KMS-11 (cell line): Measurements from ENCODE around the gene SPIRE2.
A peak's percentile ranks its signal among the peaks of the same experiment; 100 is the strongest.

Experiments used
- H2AFZ ChIP-seq: fragments of 200-600 bp; sonication (generic); 2 replicates; pipeline ENCODE4 v1.6.1; 2016; ENCODE audit warnings: antibody characterized with exemption, mixed run types, low read depth
- H3K27ac ChIP-seq: fragments of 200-600 bp; sonication (generic); 2 replicates; pipeline ENCODE4 v1.6.1; 2016; ENCODE audit warnings: mild to moderate bottlenecking, mixed run types
- H3K27me3 ChIP-seq: fragments of 200-600 bp; sonication (generic); 2 replicates; pipeline ENCODE4 v1.6.1; 2017; ENCODE audit warnings: mild to moderate bottlenecking, low read depth, mixed run types, moderate library complexity; ENCODE audit not compliant: insufficient read depth
- H3K36me3 ChIP-seq: fragments of 200-600 bp; sonication (generic); 2 replicates; pipeline ENCODE4 v1.6.1; 2017; ENCODE audit warnings: mild to moderate bottlenecking, mixed run types; ENCODE audit not compliant: insufficient read depth
- H3K4me1 ChIP-seq: fragments of 200-600 bp; sonication (generic); 2 replicates; pipeline ENCODE4 v1.6.1; 2016; ENCODE audit warnings: mild to moderate bottlenecking, low read depth, mixed run types; ENCODE audit not compliant: poor library complexity, severe bottlenecking
- H3K4me2 ChIP-seq: fragments of 200-600 bp; sonication (generic); 2 replicates; pipeline ENCODE4 v1.7.0; 2016; ENCODE audit warnings: mild to moderate bottlenecking, mixed run types
- H3K4me3 ChIP-seq: fragments of 200-600 bp; sonication (generic); IDR thresholded peaks from 2 replicates; pipeline ENCODE4 v1.6.1; 2017; ENCODE audit warnings: low read depth, low read length, mixed read lengths; ENCODE audit not compliant: insufficient read depth
- H3K79me2 ChIP-seq: fragments of 200-600 bp; sonication (generic); 2 replicates; pipeline ENCODE4 v1.6.1; 2016; ENCODE audit warnings: low read depth, mixed run types; ENCODE audit not compliant: insufficient read depth
- H3K9ac ChIP-seq: fragments of 200-600 bp; sonication (generic); 2 replicates; pipeline ENCODE4 v1.6.1; 2016; ENCODE audit warnings: mild to moderate bottlenecking, mixed run types
- H4K20me1 ChIP-seq: fragments of 200-600 bp; sonication (generic); 2 replicates; pipeline ENCODE4 v1.6.1; 2016; ENCODE audit warnings: mild to moderate bottlenecking, mixed run types; ENCODE audit not compliant: insufficient read depth
- CTCF ChIP-seq: fragments of 200-600 bp; sonication (generic); conservative IDR thresholded peaks from 2 replicates; pipeline ENCODE4 v1.6.1; 2017; ENCODE audit warnings: low read depth, mild to moderate bottlenecking, antibody characterized with exemption, low read length, moderate library complexity, mixed read lengths

Gene SPIRE2

DNA sequence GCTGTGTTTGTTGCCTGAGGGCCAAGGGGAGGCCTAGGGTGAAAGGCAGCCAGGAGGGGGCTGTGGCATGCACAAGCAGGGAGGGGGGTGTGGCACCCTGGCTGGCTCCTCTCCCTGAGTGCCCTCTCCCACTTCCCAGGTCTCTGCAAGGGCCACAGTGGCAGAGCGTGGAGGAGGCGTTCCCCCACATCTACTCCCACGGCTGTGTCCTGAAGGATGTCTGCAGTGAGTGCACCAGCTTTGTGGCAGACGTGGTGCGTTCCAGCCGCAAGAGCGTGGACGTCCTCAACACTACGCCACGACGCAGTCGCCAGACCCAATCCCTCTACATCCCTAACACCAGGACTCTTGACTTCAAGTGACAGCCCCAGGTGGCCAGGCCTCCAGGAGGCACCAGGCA, 41.6 kb downstream of the SPIRE2 start:
- no peak for TF ChIP-seq CTCF
- no peak overlapping the region for H3K9ac ChIP-seq

DNA sequence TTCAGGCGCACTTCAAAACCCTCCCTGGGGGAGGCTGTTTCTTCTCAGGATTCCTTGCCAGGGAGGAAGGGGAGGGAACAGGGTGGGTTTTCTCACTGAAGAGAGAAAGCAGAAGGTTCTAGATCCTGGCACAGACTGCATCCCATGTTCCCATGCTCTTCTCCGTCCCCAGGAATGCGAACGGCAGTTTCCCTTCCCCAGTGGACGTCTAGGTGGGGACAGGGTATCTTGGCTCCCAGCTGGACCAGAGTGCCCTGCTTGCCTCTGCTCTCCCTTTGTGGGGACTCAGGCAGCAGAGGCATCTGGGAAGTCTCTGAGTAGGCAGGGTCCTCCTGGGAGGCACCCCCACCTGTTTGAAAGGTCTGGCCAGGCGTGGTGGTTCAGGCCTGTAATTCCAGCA, 42.2 kb downstream of the SPIRE2 start:
- no peak for TF ChIP-seq CTCF
- Histone ChIP-seq H4K20me1 (peaks cover 7% of the 10 kb centered on the region; the same call in 1 of the 2 replicates), H3K27ac (no peak overlapping the region), H3K4me1 (peaks cover 27% of the 10 kb centered on the region), H3K4me2 (no peak overlapping the region), H3K79me2 (peaks cover 20% of the 10 kb centered on the region), H3K9ac (no peak overlapping the region), H3K27me3 (no peaks in the 10 kb centered on the region), H3K4me3 (no peak overlapping the region), H2AFZ (no peak overlapping the region), H3K36me3 (peaks cover 10% of the 10 kb centered on the region; the same call in 1 of the 2 replicates)

More for the DNA sequence above, 41.6 kb downstream of the SPIRE2 start:
- peaks cover 14% of the 10 kb centered on the region for H3K79me2 ChIP-seq
- H3K4me2 ChIP-seq: no peak overlapping the region
- no peaks in the 10 kb centered on the region for H3K27me3 ChIP-seq
- H3K36me3 ChIP-seq: peaks cover 6% of the 10 kb centered on the region; the same call in 1 of the 2 replicates
- H3K4me1 ChIP-seq: peaks cover 29% of the 10 kb centered on the region
- no peak overlapping the region for H3K4me3 ChIP-seq
- H2AFZ ChIP-seq: no peak overlapping the region
- no peak overlapping the region for H3K27ac ChIP-seq
- H4K20me1 ChIP-seq: peaks cover 7% of the 10 kb centered on the region; the same call in 1 of the 2 replicates

DNA sequence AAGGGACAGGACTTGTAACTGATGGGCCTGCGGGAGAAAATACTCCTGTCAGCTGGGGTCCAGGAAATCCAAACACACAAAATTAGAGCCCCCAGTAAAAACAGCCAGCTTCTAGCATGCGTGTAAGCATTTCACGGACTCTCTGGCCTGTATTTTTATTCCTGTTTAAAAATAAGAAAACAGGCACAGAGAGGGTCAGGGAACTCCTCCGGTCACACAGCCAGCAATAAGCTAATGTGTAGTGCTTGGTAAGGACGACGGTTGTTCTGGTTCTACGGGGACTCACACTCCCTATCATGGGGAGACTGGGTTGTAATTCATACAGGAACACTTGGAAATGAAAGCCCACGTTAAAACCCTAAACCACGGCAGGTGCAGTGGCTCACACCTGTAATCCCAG, 43.6 kb downstream of the SPIRE2 start:
- H3K4me3 ChIP-seq: no peak overlapping the region
- H3K27ac ChIP-seq: no peak overlapping the region
- no peak for TF ChIP-seq CTCF
- peaks cover 16% of the 10 kb centered on the region; the same call in 1 of the 2 replicates for H3K36me3 ChIP-seq
- no peaks in the 10 kb centered on the region for H3K27me3 ChIP-seq
- peaks cover 7% of the 10 kb centered on the region; the same call in 1 of the 2 replicates for H4K20me1 ChIP-seq
- no peak overlapping the region for H3K9ac ChIP-seq
- H3K4me2 ChIP-seq: peak overlapping the region; percentile 97
- H2AFZ ChIP-seq: no peak overlapping the region
- H3K79me2 ChIP-seq: peaks cover 34% of the 10 kb centered on the region
- peaks cover 34% of the 10 kb centered on the region for H3K4me1 ChIP-seq

DNA sequence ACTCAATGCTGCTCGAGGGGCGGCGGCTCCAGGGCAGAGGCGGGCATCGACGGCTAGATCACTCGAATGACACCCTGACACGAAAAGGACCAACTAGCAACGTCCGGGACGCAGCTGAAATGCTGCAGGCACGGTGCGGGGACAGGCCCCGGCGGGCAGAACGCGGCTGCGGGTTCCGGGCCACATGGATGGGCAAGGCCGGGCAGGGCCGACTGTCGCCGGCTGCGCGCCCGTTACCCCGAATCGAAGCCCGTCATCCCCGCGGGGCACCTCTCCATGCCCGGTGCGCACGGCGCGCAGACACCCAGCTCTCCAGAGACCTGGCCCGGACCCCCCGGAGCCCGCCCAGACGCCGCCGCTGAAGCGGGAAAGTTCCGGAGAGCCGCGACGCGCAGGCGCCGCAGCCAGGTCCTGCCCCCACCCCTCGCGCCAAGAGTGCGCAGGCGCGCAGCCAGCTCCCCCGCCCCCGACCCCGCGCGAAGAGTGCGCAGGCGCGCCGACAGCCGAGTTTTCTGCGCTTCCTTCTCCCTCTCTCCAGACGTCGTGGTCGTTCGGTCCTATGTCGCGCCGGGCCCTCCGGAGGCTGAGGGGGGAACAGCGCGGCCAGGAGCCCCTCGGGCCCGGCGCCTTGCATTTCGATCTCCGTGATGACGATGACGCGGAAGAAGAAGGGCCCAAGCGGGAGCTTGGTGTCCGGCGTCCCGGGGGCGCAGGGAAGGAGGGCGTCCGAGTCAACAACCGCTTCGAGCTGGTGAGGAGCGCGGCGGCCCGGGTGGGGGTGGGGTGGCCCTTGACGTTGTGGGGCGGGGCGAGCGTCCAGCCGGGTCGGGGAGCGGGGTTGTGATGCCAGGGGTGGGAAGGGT, 45.1 kb downstream of the SPIRE2 start, which contains the start of gene TCF25:
Gene TCF25, plus strand, starts transcription at position 484 of the 863 bp plus-strand sequence. Its CDS starts 76 bp downstream, at position 560.
- H3K27ac ChIP-seq: peak within 1 kb of the TSS; percentile 97
- peak within 1 kb of the TSS; percentile 67 for H2AFZ ChIP-seq
- no peak for TF ChIP-seq CTCF
- no peaks in the 10 kb centered on the region for H3K27me3 ChIP-seq
- peak within 1 kb of the TSS; percentile 87 for H3K9ac ChIP-seq
- H3K4me2 ChIP-seq: peak within 1 kb of the TSS; percentile 97
- peak within 1 kb of the TSS; percentile 47 for H3K4me3 ChIP-seq
- peaks cover 16% of the 10 kb centered on the region; the same call in 1 of the 2 replicates for H3K36me3 ChIP-seq
- H3K79me2 ChIP-seq: peaks cover 47% of the 10 kb centered on the region
- peaks cover 37% of the 10 kb centered on the region for H3K4me1 ChIP-seq
- H4K20me1 ChIP-seq: peaks cover 7% of the 10 kb centered on the region; the same call in 1 of the 2 replicates
